ENCODE data around the gene MYD88.

MYD88 gene

DNA sequence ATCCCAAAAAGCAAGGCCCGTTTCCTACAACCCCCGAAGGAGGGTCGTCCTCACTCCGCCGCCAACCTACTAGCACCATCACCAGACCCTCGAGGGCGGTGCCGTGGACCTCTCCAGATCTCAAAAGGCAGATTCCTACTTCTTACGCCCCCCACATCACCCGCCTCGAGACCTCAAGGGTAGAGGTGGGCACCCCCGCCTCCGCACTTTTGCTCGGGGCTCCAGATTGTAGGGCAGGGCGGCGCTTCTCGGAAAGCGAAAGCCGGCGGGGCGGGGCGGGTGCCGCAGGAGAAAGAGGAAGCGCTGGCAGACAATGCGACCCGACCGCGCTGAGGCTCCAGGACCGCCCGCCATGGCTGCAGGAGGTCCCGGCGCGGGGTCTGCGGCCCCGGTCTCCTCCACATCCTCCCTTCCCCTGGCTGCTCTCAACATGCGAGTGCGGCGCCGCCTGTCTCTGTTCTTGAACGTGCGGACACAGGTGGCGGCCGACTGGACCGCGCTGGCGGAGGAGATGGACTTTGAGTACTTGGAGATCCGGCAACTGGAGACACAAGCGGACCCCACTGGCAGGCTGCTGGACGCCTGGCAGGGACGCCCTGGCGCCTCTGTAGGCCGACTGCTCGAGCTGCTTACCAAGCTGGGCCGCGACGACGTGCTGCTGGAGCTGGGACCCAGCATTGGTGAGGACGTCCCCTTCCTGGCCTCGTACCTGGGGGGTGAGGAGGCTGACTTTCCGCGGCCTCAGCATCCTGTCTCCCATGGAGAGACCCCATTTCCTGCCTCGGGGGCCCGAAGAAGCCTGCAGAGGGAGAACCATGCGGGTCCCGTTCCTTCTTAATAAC, at the start of gene MYD88:
MYD88 (plus strand) TSS at position 313 of the 842 bp plus-strand sequence; CDS start at position 353, 40 bp downstream.
- DNase-seq, result peak; percentile 92

DNA sequence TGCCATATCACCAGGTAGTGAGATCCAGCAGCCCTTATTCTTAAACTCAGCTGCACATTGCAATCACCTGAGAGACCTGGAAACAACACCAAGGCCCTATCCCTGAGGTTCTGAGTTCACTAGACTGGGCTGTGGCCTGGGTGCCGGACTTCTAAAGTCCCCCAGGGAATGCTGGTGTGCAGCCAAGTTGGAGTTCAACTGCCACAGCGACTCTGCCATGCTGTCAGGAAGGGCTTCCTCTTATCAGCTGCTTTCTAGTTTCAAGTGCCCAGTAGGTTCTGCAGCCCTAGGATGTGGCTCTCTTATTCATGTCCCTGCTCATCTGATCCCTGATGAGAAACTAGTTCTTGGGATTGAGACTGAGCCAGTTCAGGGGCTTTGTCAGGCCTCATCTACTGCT, 49.3 kb upstream of the MYD88 start:
- DNase-seq, result no peak

DNA sequence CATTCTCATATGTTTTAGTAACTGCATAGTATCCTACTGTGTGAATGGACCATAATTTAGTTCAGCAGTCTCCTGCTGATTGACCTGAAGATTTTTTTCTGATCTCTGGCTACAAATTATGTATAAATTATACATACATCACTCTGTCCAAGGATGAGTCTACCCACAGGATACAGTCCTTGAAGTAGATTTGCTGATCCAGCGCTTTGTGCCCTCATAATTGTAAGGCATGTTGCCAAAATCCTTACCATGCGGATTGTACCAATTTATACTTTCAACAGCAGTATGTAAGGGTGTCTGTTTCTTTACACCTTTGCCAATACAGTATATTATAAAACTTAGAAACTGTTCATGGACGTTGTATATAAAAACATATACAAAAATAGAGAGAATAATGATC, 48.0 kb upstream of the MYD88 start:
- no peak for DNase-seq

DNA sequence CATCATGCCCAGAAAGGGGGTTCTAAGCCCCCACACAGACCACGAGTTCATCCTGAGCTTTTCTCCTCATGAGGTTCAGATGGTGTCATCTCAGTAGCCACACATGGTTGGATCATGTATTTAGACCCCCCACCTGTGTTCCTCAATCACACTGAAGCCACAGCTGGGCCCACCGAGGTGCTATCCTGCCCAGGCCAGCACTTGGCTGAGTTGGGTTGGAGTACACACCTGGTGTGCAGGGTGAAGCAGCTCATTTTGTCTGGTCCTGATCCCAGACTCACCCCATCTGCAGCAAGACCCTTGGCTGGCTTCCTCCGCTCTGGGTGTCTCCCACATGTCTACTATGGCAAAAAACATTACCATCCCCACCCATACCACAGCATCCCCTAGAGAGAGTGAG, 43.5 kb upstream of the MYD88 start:
- DNase-seq, result no peak

DNA sequence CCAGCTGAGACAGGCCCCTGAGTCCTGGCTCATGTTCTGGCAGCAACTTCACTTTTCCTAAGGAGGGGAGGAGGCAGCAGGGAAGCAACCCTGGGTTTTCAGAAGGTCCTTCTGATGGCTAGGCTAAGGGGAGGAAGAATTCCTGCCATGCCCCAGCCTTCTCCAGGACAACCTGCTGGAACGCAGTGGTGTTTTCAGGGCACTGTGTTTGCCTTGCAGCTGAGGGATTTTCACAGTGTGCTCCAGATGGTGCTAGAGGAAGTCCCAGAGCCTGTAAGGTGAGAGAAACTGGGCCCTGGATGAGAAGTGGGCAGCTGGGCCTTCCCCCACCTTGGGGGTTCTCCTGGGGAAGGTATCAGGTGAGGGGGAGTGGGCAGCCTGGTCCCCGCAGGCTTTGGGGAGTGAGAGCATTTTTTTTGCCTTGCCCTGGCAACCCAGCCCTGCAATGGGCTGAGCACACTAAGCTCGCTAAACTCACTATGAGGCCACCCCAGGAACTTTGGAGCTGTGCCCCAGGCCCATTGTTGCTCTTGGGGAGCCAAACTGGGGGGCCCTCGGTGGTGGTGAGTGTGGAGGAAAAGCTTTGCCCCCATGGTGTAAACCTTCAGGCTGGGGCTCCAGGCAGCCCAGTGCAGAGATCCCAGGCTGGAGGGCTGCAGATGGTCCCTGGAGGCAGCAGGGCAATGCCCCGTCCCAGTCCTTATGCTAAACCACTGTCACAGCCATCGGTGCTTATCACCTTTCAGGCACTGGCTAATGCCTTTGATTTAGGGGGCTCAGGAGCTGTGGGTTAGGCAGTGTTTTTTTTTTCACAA, 42.6 kb upstream of the MYD88 start:
- no peak for DNase-seq

DNA sequence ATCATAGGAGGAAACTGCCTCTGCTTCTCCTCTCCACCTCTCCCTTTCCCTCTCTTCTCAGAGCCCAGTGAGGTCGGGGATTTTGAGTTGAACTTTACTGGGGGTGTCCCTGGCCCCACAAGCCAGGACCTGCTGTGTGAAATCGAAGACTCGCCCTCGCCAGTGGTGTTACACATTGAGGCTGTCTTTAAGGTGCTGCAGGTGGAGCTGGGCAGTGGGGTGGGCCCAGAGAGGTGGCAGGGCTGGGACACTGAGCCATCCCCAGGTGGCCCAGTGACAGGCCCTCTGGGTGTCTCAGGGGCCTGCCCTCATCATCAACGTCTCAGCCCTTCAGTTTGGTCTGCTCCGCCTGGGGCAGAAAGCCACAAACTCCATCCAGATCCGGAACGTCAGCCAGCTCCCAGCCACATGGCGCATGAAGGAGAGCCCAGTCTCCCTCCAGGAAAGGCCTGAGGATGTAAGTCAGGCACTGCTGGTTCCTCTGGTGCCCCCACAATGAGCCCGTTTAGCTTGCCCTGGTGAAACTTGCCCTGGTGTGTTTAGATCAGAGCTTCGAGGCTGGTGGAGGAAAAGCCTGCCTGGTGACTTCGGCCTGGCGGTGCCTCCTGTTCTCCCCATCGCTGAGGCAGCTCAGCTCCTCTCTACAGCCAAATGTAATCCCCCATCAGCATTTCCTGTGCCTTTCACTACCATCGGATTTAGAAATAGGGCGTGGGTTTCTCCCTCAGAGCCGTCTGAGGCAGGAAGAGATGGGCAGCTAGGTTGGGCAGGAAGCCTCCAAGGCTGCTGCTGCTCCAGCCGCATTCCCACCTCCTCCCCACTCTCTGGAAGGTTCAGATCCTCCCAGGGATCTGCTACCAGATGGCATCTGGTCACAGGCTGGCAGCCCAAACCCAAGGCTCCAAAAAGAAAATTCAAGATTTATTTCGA, 40.8 kb upstream of the MYD88 start:
- DNase-seq, result no peak

DNA sequence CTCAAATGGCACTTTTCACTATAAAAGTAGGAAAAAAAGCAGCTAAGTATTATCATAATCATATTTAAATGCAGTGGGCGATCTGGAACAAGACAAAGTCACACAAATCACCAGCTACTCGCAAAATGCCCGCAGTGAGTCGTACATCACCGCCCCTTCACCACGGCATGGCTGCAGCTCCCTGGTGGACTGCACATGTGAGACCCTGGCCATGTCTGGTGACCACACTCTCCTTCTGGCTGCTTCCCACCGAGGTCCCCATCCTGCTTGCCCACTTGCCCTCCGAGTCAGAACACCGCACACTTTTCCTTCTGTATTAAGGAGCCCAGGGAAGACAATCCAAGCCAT, 40.1 kb upstream of the MYD88 start:
- no peak for DNase-seq

DNA sequence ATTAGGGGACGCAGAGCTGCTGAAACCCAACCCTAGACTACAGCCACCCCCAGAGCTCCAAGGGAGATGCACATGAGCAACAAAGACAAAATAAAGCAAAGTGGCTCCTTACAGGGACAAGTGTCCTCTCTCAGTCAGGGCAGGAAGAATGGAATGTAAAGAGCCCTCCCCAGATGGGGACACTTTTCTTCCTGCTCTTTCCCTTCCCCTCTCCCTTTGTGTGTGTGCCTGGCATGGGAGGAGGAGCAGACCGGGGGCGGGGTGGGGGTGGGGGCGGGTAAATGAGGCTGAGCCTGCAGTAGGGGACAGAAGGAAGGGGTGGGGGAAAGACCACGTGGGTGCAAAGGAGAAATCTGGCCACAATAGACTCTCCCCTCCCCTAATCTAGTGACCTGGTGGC, 38.9 kb upstream of the MYD88 start:
- peak; percentile 26 for DNase-seq

DNA sequence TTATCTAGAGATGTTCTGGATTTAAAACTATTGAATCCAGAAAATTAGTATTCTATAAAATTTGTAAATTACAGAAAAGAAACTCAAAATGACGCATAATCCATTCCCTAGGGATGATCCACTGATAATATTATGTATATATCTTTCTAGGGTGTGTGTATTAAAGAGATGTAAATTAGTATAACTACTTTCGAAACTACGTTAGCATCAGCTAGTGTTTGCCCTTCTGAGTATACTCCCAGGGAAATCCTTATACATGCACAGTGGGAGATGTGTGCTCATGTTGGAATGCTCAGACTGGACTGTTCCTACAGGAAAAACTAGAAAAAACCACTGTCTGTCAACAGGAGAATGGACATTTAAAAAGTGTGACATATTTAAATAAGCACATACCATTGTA, 38.0 kb upstream of the MYD88 start:
- no peak for DNase-seq

DNA sequence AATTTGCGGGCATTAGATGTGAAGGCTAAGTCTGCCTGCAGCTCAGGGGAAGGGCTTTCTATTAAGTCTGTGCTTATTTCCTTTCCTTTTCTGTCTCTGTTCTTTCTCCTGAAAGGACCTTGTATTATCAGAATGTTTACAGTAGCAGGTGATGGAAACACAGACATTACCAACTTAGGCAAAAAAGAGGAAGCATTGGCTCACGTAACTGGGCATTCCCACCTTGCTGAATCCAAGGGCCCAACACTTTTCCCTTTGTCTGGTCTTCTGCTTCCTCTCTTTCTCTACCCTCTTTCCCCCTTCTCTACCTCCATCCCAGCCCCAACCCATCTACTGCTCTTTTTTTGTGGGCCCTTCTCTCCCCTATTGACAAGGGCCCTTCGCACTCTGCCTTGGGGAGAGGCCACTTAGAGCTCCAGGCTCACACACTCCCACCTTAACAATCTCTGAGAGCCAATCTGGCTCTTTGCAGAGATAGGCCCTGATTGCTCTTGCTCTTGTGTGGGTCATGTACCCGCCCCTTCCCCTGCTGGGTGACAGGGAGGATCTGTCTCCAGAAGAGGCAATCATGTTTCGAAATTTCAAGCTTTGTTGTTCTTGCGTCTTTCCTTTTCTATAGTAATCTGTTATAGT, 36.5 kb upstream of the MYD88 start:
- no peak for DNase-seq

DNA sequence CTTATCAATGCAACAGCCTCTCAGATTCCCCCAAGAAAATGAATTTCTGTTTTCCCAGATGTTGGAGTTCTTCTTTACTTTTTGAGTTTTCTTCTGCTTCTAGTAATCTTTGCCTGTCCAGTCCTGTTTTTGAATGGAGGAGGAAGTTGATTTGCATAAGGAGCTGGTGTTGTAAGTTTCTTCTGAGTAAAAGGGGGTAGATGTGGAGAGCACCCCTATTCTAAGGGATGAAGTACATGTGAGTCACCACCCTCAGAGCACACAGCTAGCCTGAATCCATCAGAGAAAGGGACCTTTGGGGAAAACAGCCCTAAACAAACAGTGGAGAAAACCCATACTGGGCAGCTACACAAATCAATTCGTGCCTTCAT, 36.0 kb upstream of the MYD88 start:
- no peak for DNase-seq

DNA sequence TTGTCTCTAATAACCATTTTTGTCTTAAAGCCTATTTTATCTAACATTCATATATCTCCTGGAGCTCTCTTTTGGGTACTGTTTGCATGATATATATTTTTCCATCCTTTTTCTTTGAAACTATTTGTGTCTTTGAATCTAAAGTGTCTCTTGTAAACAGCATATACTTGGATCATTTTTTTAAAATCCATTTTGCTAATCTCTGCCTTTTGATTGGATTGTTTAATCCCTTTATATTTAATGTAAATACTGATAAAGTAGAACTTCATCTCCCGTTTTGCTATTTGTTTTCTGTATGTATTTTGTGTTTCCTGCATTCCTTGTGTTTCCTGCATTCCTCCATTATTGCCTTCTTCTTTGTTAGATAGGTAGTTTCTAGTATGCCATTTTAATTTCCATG, 32.9 kb upstream of the MYD88 start:
- no peak for DNase-seq

DNA sequence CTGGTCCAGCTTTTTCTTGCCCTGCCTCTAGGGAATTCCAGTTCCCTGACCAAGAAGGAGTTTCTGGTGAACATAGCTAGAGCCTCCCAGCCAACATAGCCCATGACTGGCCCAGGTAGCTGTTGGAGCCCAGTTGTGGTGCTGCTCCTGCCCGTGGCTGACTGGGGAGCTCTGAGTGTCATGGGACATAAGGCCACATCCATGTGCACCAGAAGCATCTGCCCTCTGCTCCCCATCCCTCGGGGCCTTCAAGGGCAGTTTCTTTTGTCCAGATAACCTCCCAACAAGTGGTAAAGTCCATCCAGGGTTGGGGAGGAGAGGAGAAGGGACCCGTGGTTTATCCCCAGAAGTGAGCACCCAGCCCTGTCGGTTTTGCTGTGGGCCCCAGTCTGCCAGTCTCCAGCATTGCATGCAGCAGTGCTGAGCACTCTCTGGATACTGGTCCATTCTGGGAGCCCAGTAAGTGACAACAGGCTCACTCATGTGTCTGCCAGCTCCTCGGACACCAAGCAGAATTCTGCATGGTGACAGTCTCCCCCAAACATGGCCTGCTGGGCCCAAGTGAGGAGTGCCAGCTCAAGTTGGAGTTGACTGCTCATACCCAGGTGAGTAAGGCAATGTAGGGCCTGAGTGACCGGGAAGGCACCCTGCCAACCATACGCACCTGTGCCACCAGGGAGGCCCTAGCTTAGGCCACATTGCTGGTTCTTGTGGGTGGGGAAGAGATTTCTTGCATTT, 30.4 kb upstream of the MYD88 start:
- no peak for DNase-seq

DNA sequence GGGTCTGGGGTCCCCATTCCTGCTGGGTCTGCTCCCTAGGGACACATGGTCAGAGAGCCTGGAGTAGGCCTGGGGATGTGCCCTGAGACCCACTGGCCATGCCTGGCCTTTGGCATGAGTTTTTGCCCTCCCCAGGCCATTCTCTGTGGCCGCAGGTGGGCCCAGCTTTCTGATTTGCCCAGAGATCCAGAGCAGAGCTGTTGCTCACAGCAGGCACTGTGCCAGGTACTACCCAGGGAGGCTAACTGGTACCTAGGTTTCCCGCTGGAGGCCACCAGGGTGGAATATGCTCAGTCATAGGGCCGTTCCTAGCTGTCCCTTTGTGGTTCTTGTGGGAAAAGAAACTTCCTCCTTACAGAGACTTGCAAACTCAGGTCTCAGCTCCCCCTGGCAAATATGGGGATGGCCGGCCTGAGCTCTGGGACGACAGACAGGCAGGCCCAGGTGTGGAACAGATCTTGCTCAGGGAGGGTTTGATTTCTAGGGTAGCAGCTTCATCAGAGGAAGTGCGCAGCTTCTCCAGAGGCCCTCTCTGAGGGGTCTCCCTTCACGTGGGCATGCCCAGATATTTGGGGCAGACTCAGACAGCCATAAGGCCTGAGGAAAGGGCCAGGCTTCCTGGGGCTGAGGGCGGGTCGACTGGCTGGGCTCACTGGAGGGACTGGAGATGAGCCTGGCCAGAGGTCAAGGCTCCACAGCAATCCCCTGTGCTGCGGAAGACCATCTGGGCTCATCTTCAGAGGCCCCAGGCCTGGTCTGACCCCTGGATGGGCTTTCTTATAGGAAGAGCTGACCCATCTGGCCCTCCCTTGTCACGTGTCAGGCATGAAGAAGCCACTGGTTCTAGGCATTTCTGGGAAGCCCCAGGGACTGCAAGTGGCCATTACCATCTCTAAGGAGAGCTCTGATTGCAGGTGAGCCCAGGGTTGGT, 29.5 kb upstream of the MYD88 start:
- no peak for DNase-seq

DNA sequence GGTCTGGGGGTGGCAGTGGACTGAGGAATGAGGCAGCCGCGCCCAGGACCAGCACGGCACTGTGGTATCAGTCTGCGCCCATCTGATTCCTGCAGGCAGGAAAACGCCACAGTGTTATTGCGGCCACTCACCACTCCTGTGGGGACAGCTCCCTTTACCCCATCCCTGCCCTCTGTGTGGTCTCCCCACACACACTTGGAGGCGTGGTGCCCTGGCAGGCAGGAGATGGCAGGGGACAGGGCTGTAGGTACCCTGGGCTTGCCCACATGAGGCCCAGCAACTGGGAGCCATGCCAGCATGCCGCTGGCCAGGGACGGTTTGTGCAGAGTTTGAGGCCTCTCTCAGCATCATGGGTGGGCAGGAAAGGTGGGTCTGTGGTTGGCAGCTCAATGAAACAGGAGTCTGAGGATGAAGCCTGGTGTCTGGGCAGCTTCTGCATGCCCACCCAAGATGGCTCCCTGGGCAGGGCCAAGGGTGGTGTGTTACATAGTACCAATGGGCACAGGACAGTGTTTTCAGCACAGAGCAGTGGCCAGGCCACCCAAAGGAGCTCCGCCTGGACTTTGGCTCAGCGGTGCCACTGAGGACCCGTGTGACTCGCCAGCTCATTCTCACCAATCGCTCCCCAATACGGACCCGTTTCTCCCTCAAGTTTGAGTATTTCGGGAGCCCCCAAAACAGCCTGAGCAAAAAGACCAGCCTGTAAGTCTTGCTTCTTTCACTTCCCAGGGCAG, 28.7 kb upstream of the MYD88 start:
- no peak for DNase-seq

DNA sequence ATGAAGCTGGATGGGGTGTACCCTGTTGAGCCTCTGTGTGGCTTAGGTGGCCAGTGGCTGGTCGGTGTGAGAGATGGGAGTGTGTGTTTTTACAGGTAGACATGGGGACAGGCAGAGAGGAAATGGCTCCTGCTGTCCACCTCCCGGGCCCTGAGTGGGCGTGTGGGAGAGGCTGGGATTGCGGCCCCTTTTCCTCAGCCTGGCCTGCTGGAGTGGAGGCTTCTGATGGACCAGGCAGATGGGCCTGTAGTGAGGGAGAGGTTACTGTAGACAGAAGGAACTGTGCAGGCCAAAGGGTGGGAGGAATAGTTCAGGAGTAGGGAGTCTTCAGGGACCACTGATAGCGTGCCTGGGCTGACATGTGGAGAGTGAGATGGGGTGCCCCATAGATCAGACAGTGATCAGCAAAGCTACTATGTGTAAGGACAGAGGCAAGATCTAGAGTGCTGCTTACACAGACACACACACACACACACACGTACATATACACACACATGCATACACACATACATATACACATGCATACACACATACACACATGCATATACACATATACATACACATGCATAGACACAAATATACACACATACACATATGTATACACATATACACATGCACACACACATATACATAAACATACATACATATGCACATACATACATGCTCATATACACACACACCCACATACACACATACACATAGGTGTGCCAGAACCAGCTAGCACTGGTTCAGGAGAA, 28.0 kb upstream of the MYD88 start:
- DNase-seq, result no peak

DNA sequence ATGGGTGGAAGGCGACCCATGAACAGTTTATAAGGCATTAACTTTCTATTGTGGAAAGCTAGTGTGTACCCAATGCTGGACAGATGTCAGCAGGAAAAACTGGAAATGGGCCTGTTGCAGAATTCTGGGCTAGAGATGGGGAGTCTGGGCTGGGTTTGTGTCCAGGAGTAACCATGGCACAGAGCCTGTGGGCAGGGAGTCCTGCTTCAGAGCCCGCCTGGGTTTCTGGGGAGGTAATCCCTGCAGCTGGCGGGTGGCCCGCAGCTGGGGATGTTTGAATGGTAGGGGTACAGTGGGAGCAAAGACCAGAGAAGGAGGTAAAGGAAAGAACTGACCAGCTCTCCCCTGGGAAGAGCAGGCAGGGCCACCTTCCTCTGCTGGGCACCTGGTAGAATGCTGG, 27.3 kb upstream of the MYD88 start:
- no peak for DNase-seq

DNA sequence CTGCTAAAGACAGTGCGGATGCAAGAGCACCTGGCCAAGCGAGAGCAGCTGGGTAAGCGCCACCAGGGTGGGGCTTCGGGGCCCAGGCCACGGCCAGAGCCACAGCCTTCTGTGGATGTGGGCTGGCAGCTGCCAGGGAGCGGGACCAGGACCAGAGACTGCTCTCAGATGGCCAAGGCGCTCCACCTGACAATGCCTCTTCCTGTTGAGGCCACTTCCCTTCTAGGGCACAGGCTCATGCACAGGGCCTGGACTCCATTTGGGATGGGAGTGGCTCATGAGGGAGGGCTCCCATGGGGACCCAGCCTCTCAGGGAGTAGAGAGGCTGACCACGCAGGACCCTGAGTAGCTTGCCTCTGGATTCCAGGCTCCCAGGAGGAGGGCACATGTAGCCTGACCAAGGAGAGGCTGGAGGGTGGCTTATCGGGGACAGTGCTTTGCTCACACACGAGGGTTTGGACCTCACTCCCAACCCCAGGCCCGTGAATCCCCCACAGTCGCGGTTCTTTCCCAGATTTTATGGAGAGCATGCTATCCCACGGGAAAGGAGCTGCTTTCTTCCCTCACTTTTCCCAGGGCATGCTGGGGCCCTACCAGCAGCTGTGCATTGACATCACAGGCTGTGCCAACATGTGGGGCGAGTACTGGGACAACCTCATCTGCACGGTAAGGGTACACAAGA, 26.6 kb upstream of the MYD88 start:
- no peak for DNase-seq

DNA sequence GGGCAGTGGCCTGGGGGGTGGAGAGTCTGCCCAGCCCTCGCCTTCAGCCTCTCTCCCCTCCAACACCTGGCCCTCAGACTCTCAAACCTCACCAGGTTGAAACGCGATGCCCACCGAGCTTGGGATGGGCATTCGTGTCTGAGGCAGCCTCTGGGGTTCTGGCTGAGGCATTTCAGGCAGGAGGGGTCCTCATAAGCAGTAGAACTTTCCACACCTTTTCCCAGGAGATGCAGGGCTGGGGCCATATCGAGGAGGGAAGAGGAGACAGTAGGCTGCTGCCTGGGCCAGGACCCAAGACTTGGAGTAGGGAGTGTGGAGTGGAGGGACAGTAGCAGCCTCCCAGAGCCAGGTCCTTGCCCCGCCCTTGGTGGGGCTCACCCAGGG, 26.1 kb upstream of the MYD88 start:
- DNase-seq, result no peak

Data from retina (tissue), 1 donor.